Activated T-cell treated with anti-CD3 and anti-CD28 coated beads for 1 hour (primary cell): ENCODE data around the gene ELAPOR1.

Source experiments
- DNase-seq: peaks from one replicate; pipeline ENCODE4 v3.0.0-alpha.2; 2020; ENCODE audit warnings: low read depth

ELAPOR1 gene

DNA sequence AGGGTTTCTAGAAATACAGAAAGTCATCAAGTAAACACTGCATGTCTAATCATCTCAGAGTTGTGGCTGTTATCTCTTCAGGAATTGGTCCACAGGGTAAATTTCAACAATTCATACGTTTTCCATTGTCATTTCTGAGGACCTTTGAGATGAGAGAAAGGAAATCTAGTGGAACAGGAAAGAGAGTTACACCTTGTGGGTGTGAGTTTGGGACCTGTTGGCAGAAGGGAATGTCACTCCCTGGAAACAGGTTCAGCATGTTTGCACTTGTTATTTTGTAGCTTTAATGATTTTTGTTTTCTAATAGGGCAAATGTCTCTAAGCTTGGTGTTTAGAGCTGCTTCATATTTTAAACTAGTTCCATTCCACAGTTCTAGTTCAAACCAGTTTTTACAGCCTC lies 17.8 kb upstream of the ELAPOR1 start:
- DNase-seq = no peak

DNA sequence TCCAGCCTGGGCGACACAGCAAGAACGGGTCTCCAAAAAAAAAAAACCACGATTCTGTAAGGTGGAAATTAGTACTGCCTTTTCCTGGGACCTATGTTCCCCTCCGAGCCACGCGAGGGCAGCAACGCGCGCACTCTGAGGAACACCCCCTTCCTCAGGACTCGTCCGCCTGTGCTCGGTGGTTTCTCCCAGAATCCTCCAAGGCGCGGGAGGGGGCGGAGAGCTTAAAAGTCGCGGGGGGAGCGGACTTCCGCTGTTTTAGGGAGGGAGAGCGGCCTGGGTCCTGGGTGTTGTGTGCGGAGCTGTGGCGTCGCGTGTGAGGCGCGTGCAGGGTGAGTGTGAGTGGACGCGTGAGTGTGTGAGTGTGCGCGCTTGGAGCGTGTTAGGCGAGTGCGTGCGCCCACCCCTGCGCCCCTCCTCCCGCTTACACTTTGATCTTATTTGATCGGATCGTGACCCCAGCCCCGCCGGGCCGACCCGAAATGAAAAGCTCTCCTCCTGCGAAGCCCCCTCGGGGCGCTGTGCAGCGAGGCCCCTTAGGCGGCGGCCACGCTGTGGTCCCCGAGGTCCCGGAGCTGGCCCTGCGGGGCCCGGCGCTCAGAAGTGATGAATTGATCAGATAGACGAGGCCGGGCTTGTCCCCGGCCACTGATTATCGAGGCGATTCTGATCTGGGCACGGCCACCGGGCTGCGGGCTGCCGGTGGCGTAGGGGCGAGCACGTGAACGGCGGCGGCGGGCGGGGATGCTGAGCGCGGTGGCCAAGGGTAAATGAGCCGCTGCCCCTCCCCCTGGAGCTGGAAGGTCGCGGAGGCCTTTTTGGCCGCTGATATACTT lies 13.8 kb upstream of the ELAPOR1 start:
- DNase-seq = peak; percentile 95

DNA sequence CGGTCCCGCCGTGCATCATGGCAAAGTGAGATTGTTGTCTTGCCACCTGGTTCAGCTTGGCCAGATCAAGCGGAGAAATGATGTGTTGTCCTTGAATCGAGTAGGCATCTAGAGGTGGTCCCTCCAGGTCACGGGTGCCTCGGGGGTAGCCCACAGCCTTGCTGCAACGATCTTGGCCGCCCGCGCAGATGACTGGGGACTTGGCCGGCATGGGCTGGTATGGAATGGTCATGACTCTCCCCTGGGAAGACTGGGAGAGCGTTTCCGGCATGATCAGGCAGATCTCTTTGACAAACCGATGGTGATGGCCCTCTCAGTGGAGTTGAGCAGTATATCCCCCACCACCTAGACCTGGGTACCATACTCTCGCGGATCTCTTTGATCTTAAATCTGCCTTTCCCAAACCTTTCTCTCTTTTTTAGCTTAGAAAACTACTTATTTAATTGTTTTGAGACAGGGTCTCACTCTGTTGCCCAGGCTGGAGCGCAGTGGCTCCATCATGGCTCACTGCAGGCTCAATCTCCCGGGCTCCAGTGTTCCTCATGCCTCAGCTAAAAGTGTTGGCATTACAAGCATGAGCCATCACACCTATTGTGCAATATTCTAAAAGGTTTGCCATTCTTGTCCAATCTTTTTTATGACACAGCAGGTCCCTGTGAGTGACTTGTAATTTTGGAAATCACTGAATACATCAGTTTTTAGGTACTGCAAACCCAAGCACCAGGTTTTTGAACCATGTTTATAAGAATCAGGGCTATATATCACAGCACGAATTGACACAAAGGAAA lies 9.4 kb upstream of the ELAPOR1 start:
- no peak for DNase-seq

DNA sequence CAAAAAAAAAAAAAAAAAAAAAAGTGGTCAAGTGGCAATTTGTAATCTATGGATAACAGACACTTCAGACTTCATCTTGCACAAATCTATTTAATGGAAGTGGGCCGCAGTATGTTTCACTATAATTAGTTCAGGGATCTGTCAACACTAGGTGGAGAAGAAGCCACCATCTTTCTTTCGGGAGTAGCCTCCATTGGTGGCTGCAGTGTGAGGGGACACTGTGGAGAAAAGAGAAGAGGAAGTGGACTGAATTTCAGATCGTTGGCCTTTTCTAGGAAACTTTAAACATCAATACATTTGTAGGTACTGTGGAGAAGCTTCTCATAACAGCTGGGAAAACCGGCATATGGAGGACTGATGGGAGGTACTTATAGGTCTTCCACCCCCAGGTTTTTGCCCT lies 8.0 kb upstream of the ELAPOR1 start:
- no peak for DNase-seq

DNA sequence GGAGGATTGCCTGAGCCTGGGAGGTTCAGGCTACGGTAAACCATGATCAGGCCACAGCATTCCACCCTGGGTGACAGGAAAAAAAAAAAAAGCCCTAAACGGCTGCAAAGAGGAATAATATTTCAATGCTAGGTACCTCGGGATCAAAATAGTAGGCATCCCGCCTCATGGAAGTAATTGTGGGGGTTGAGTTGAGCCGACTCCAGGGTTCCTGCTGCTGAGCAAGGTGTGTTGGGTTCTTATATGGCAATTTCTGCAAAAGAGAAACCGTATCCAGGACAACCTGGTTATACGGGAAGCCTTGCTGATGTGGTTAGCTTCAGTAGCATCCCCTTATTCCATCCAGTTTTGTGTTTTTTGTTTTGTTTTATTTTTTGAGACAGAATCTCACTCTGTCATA lies 6.1 kb upstream of the ELAPOR1 start:
- DNase-seq = no peak

DNA sequence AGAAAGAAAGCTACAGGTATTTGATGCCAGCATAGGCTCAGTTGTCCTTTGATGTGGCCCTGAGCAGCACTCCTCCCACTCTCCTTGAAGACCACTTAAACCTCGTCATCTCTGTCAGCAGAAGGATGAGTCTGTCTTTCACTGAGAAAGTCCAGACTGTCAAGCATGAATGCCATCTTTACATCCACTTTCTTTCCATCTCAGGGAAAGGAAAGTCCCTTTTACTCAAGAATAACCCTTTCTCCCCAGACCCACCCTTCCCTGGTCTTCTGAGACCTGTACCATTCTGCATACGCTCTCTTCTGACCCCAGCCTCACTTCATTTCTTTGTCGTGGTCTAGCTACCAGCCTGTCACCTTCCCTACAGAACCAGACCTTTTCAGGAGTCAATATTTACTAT lies 4.0 kb upstream of the ELAPOR1 start:
- no peak for DNase-seq

DNA sequence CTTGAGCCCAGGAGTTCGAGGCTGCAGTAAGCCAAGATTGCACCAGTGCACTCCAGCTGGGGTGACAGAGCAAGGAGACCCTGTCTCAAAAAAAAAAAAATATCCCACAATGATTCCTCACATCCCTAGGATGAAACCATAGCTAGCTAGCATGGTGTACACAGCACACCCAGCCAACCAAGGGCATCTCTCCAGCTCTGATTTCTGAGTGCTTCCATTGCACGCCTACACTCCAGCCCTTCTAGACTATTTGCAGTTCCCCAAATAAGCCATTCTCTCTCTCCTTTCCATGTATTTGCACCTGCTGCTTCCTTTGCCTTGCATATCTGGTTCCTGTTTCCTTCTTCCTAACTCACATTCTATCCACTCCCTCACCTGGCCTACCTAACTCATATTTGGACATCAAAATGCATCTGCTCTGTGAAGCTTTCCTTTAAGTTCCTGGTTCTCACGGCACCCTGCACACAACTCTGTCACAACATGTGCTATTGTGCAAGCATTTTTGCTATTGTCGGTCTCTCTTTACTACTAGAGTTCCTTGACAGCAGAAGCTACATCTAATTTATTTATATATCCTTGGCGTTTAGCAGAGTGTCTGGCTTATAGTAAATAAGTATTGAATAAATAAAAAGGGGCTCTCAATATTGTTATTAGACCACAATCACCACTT lies 2.4 kb upstream of the ELAPOR1 start:
- no peak for DNase-seq

DNA sequence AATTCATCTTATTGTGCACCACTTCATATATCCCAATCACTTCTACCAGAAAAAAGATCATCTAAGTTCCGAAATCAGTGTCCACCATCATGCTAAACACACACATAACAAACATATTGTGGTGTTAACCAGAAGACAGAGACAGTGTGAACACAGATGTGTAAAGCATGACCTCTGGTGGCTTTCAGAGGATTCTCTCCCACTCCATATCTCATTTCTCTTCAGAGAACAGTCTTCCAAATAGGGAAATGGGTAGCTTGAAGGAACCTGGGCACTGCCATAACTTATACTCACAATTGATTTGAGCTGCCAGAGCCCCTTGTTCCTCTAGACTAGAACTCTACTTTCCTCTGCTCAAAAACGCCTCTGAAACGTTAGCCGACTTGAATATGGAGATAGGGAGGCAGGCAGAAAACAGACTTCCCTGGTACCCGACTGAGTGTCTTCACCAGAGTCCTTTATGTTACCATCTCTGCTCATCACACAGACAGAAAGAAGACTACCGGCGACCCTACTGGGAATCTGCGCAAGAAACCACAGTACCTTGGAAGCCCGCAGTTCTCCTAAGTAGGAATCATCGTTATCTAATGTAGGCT lies 1.8 kb upstream of the ELAPOR1 start:
- no peak for DNase-seq

DNA sequence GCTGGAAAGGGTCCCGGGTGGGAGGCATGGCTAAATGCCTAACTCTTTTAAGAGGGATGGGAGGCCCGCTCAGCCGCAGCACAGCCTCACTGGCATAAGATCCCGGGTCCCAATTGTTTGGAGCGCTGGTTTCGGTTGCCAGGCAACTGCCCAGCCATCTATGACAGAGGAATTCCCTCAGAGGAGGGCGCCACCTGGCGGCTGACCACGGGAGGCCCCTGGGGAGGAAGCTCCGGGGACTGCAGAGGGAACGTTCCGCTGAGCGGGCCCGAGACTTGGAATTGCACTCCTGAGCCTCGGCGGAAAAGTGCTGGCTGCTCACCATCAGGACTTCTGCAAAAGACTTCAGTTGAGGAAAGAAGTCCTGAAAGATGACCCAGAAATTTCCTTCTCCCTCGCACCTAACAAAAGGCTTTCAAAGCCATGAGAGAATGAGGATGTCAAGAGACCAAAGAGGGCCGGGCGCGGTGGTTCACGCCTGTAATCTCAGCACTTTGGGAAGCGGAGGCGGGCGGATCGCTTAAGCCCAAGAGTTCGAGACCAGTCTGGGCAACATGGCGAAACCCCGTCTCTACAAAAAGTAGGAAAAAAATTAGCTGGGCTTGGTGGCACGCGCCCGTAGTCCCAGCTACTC lies 1.1 kb upstream of the ELAPOR1 start:
- DNase-seq = peak; percentile 92

DNA sequence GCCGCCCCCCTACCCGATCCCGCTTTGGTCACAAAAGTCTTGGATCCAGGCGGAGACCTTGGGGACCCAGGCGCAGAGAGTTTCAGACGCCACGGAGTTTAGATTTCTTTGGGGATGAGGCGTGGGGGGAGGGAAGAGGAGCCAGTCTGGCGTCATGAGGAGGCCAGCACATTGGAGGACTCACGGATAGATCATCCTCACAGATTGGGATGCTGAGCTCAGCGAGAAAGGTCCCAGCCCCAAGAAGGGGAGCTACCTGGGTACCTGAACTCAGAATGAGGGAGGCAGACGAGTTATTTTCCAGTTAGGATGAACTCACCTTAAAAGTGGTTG lies 393 bp downstream of the ELAPOR1 start:
- DNase-seq = no peak

DNA sequence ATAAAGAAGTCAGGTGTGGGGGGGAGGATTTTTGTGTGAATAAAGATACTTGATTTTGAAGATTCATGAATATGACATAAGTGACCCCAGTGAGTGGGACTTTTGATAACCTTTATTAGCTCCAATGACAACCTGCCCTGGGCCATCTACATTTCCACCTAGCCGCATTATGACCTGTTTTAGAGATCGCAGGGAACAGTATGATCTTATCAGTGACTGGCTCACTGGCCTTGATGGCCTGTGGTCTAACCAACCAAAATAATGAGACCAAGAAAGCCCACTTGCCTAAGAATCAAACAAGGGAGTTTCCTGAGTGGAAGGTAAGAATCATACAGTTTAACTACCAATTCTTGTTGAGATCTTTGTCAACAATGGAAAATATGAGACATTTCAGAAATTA lies 1.8 kb downstream of the ELAPOR1 start:
- DNase-seq = no peak

DNA sequence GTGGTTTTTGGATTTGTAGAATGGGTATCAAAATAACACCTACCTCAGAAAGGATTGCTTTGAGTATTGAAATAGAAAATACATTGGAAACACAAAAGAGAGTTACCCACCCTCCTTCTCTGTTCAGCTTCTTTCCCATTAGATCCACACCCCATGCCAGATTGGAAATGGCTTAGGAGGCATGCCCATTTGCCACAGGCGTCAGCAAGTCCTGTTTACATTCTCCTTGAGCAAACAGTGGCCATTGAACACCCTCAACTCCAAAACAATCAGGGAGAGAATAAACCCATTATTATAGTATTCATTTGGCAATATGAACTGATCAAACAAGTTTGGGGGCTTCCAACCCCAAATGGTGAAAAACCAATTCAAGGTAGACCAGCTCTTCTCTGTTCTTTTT lies 2.4 kb downstream of the ELAPOR1 start:
- no peak for DNase-seq

DNA sequence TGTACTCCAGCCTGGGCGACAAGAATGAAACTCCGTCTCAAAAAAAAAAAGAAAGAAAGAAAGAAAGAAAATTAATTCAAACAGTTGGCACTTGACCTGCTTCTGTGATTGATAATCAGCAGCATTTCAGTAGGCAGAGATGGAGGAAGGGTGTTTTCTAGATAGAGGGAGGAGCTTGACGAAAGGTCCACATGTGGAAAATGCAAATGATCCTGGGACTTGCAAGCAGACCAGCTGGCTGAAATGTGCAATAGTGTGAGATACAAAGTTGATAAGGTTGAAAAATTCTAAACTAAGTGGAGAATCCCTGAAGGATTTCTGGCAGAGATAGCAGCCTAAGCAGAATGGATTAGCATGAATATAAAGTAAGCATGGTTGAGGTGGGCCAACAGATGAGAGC lies 4.2 kb downstream of the ELAPOR1 start:
- no peak for DNase-seq

DNA sequence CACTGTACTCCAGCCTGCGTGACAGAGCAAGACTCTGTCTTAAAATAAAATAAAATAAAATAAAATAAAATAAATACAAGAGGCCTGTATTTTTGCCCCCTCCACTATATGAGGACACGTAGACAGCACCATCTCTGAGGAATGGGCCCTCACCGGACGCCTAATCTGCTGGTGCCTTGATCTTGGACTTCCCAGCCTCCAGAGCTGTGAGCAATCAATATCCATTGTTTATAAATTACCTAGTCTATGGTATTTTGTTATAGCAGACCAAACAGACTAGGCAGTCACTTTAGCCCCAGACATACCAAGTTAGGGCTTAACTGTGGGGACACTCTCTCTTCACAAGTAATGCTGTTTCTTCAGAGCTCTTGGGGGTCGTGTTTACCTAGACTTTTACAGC lies 6.4 kb downstream of the ELAPOR1 start:
- no peak for DNase-seq

DNA sequence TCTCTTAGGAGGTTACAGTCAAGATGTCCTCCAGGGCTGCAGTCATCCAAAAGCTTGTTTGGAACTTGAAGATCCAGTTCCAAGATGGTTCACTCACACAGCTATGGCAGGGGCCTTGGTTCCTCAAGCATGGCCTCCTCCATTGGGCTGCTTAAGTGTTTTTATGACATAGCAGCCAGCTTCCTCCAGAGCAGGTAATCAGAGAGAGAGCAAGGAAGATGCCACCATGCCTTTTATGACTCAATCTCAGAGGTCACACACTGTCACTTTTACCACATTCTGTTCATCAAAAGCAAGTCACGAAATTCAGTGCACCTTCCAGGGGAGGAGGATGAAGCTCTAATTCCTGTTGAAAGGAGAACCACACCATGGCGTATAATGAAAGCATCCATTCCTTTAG lies 17.1 kb downstream of the ELAPOR1 start:
- no peak for DNase-seq

DNA sequence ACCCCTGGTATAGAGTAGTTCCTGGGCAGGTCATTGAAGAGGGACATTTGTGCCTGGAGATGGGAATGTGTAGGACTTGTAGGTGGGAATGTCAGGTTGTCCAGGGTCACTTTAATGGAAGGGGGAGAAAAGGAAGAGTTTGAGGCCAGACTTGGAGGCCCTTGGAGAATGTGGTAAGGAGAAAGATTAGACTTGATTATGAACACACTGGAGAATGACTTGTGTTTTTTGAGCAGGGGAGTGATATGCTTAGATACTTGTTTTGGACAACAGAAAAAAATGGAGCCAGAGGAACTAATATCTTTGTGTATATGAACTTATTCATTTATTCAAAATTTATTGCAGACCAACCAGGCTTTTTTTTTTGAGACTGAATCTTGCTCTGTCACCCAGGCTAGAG lies 17.9 kb downstream of the ELAPOR1 start:
- no peak for DNase-seq

DNA sequence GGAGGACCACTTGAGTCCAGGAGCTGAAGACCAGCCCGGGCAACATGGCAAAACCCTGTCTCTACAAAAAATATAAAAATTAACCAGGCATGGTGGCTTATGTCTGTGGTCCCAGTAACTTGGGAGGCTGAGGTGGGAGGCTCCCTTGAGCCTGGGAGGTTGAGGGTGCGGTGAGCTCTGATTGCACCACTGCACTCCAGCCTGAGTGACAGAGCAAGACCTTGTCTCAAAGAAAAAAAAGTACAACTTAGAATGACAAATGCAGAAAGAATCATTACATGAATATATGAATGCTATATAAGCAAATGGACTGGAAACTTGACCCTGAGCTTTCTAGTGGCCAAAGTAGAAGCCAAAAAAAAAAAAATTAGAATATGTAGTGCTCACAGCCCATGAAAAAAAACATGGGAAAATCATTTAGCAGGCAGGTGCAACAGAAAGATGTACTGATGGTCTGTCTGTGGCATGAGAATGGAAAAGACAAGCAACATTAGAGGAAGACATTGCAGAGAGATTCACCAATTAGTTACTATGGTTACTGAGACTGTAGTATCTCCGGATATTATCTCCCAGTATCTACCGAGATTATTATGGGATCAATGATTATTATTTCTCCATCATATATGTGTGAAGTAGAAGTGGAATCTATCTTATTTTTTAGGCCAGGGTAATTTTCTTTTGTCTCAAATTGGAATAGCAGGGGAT lies 19.2 kb downstream of the ELAPOR1 start:
- no peak for DNase-seq

DNA sequence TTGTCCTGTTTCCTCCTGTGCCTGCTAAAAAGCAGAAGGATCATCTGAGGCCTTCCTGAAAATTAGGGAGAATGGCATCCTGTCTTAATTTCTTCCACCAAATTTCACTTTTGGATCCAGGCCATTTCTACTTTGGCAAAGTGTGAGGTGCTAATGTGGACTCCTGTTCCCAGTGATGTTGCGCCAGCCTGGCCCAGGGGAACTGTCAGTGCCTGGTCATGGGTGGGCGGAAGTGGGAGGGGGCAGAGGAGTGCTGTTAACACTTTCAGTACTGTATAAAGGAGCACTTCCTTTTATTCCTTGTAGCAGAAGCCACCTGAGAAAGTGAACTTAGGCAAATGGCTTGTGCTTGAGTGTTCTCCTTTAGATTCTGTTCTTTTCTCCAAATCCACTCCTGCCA lies 19.9 kb downstream of the ELAPOR1 start:
- no peak for DNase-seq

DNA sequence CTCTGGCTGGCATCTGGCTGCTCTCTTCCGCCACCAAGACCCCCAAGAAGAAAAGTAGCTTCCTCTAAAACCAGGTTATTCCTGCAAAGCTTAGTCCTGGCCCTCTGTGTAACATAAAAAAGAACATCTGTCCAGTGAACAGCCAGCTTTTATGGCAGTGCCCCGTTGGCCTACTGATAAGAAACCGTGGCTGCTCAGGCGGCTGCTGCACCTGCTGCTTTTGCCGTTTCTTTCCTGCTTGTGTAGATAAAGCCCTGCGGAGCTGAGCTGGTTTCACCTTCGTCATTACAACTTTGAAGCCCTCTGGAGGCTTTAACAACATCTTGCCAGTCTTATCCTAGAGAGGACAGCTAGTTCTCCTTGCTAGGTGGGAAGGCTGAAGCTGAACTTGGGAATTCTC lies 20.5 kb downstream of the ELAPOR1 start:
- no peak for DNase-seq

DNA sequence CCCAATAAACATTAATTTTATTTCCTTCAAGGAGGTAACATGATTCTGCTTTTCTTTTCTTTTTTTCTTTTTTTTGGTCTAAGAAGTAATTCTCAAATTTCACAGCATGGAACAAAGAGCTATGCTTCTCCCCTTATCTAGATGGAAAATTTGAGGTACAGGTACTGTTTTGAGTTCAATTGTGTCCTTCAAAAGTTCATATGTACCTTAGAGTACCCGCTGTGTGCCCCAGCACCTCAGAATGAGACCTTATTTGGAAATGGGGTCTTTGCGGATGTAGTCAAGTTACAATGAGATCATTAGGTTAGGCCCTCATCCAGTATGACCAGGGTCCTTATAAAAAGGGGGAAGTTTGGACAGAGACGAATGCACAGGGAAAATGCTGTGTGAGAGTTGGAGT lies 22.0 kb downstream of the ELAPOR1 start:
- no peak for DNase-seq

DNA sequence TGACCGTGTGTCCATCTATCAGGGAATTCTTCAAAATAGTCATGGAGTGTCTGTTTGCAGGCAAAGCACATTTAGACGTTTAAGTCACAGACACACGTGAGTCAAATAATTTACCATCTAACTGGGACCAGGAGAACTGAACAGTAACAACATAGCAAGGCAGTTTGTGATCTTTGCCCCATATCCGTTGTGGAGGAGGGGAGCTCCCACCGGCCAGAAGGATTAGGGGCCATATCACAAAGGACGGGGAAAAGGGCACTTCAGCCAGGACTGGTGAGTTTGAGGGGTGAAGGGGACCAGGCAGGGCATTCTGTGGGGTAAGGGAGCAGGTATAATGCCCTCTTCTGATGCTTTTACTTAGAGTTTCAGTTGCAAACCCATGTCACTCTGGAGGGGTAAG lies 22.9 kb downstream of the ELAPOR1 start:
- DNase-seq = no peak

DNA sequence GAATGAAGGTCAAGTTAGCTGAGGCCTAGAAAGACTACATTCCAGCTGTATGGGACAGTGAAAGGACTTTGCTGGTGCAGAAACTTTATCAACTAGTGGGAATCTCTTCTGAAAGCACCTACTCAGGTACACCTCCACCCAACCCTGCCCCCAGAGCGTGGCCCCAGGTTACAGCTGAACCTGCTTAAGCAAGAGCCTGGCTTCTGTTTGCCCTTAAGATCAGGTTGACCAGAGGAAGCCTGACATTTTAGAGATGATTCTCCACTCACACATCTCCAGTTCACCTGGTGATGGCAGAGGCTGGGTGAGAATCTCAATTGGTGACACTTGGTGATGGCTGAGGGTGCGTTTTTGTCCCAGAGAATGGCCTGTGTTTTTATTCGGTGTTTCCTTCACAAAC lies 24.0 kb downstream of the ELAPOR1 start:
- DNase-seq = no peak
